Stimulated activated CD8-positive, alpha-beta memory T cell treated with anti-CD3 and anti-CD28 coated beads, Interleukin-15, amount 100 ng/mL, for 4 hours (primary cell): Measurements from ENCODE around the gene NAIF1.
"Not testable (repeated sequence)": the region's sequence is repeated elsewhere in the genome, so short reads cannot be mapped to it uniquely, and the experiment has no call there.

Experiments
- DNase-seq, 2 donors: peaks; one replicate each; pipeline ENCODE4 v3.0.0-alpha.2; 2020; ENCODE audit warnings: low read depth in 2 of 2

The NAIF1 gene

GRCh38 chr9:128087262-128087661, 20.1 kb upstream of the NAIF1 start:
- no peak for DNase-seq

GRCh38 chr9:128085943-128086342, 18.8 kb upstream of the NAIF1 start:
- DNase-seq = no peak

GRCh38 chr9:128084746-128085145, 17.6 kb upstream of the NAIF1 start:
- DNase-seq = no peak

- DNase-seq = no peak
Observed at GRCh38 chr9:128082151-128082550, 15.0 kb upstream of the NAIF1 start.

GRCh38 chr9:128081056-128081455, 13.9 kb upstream of the NAIF1 start:
- no peak for DNase-seq

- DNase-seq = no peak
Observed at GRCh38 chr9:128080206-128080605, 13.1 kb upstream of the NAIF1 start.

- DNase-seq = no peak
Observed at GRCh38 chr9:128078504-128079434, 11.6 kb upstream of the NAIF1 start.

GRCh38 chr9:128077847-128078503, 10.9 kb upstream of the NAIF1 start:
- DNase-seq = no peak

- DNase-seq = no peak
Observed at GRCh38 chr9:128073253-128073886, 6.2 kb upstream of the NAIF1 start.

- no peak for DNase-seq
Observed at GRCh38 chr9:128072144-128073021, 5.3 kb upstream of the NAIF1 start.

GRCh38 chr9:128071475-128071874, 4.4 kb upstream of the NAIF1 start:
- not testable (repeated sequence) for DNase-seq

GRCh38 chr9:128070874-128071273, 3.8 kb upstream of the NAIF1 start:
- DNase-seq = no peak

GRCh38 chr9:128068386-128069205, 1.5 kb upstream of the NAIF1 start:
- no peak for DNase-seq

- DNase-seq = peak; percentile 100
Observed at GRCh38 chr9:128067645-128068385, 695 bp upstream of the NAIF1 start, which contains the start of gene SLC25A25. SLC25A25 (plus strand) TSS chr9:128068232; CDS start chr9:128068320, 88 bp downstream.

- no peak for DNase-seq
Observed at GRCh38 chr9:128065907-128066712, 1.0 kb downstream of the NAIF1 start.

GRCh38 chr9:128062846-128063831, 4.0 kb downstream of the NAIF1 start:
- no peak for DNase-seq

GRCh38 chr9:128062279-128062678, 4.8 kb downstream of the NAIF1 start:
- no peak for DNase-seq
